ENCODE data around the gene CAMK1D.

The CAMK1D gene

DNA sequence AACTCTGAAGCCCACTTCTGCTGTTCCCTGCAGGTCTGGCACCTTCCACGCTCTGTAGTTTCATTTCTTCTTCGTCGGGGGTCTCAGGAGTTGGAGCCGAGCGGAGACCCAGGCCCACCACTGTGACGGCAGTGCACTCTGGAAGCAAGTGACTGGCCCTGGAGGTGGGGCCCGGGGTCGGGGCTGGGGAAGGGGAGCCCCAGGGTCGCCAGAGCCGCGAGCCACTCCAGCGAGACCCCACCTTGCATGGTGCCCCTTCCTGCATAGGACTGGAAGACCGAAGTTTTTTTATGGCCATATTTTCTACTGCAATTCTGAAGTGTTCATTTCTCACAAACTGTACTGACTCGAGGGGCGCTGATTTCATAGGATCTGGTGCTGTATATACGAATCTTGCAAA is 479.4 kb downstream of the CAMK1D start:
- no peak for DNase-seq (ENCODE audit: low read depth)

DNA sequence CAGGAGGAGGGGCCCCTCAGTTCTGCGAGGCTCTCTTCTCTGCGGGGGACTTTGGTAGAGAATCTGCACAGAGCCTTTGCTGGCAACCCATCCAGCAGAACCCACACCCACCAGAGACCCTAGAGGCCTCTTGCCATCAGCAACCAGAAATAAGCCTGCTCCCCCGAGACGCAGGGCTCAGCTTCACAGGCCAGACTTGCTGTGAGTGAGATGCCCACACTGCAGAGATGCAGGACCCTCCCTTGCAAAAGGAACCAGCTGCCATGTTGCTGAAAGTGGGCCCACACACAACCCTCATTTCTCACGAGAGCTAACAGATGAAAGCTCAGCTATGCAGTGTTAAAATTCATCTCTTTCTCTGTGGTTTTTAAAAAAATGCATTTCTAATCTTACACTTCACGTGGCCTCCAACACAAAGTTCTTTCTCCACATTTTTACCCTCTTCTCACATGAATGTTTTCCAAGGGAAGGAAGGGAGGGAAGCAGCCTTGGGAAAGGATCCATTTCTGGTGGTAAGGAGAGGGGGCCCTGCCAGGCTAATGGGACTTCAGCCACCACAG is 480.6 kb downstream of the CAMK1D start:
- no peak for DNase-seq (ENCODE audit: low read depth)

DNA sequence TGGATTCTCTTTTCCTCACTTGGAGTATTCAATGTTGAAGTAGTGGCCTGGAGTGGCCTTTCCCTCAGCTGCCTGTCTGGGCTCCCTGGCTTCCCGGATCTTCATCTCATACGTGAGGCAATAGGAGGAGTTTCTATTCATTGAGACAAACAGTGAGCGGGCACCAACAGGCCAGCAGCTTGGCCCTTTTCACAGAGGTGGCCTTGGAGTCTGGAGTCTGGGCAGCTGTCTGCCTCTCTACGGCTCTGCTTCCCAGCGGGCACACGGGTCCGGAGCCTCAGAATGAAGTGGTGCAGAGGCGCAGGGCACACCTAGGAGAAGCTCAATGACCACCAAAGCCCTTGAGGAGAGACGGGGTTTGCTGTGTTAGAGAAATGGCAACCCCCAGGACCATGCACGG is 482.7 kb downstream of the CAMK1D start:
- DNase-seq (ENCODE audit: low read depth) = no peak

DNA sequence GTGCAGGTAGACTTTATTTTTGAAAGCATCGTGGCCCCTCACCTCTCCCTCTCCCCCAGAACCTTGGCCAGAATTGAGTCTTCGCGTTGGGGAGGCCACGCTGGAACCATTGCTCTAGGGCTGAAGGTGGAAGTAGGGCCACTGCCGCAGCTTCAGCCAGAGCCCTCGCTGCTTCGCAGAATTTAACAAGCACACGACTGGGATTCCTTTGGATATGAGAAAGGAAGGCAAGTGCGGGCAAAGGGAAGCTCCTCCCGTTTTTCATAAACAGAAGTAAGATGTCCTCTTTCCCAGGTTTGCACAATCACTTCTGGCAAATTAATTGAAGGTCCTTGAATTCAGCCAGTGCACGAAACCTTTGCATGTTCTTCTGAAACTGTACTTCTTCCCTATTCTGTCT is 484.1 kb downstream of the CAMK1D start:
- DNase-seq (ENCODE audit: low read depth) = no peak

DNA sequence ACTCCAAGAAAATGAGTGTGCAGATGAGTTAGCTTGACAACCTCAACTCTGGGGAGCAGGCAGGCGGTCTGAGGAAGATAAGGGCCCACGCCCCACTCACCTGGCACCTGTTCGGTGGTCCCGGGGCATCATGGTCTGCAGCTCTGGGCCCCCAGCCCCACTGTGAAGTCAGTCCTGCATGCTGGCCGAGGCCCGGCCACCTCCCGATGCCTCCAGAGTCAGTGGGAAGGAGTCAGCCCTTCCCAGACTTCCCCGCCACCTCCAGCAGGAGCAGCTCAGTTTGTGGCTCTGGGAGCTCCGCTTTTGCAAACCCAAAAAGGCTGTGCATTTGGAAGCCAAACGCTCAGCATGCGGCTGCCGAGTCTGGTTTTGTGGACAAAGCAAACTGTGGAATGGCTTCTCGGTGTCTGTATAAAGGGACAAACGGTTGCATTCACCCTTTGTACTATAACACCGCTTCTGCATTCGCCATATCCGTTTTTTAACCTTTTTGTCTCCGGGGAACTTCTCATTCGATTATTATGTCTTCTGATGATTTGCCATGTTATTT is 484.8 kb downstream of the CAMK1D start:
- no peak for DNase-seq (ENCODE audit: low read depth)

DNA sequence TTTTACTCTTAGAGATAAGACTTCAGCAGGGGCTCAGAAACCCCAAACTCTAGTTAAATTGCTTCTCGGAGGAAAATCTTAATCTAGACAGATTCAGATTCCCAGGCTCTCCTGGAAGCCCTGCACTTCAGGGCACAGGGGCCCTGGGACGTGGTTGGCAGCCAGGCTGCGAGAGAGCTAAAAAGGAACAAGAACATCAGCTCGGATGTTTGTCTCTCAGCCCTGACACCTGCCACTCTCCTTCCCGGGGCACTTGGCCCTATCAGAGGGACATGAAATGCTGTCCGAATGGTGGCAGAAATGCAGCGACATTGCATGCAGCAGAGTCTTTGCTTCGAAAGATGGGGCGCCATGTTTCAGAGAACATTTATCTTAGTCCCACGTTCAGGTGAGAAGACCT is 485.4 kb downstream of the CAMK1D start:
- DNase-seq (ENCODE audit: low read depth) = no peak

GRCh38 chr10:12835709-12836108 is 486.4 kb downstream of the CAMK1D start:
- DNase-seq (ENCODE audit: low read depth) = peak; percentile 29

GRCh38 chr10:12838366-12838765 is 489.0 kb downstream of the CAMK1D start:
- no peak for DNase-seq (ENCODE audit: low read depth)

- no peak for DNase-seq (ENCODE audit: low read depth)
Observed at GRCh38 chr10:12838995-12839927, 489.9 kb downstream of the CAMK1D start.

GRCh38 chr10:12839941-12840611 is 490.7 kb downstream of the CAMK1D start:
- DNase-seq (ENCODE audit: low read depth) = no peak

GRCh38 chr10:12841426-12841825 is 492.1 kb downstream of the CAMK1D start:
- DNase-seq (ENCODE audit: low read depth) = no peak

DNA sequence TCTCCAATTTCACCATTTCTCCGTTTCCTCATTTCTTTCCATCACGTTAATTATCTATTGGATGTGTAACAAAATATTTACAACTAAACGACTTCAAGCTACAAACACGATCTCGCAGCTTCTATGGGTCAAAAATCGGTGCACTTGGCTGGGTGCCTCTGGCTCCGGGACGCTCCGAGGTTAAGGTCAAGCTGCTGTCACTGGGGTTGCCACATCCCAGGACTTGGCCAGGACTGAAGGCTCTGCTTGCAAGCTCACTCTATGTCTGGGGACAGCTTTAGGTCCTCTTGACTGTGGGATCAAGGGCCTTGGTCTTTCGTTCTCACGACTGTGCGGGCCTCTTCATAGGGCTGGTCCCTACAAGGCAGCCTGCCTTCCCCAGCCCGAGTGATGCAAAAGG is 492.5 kb downstream of the CAMK1D start:
- DNase-seq (ENCODE audit: low read depth) = no peak

GRCh38 chr10:12842310-12842709 is 493.0 kb downstream of the CAMK1D start:
- no peak for DNase-seq (ENCODE audit: low read depth)

GRCh38 chr10:12843296-12843945 is 494.1 kb downstream of the CAMK1D start:
- DNase-seq (ENCODE audit: low read depth) = no peak

- DNase-seq (ENCODE audit: low read depth) = peak; percentile 40
Observed at GRCh38 chr10:12844811-12845483, 495.6 kb downstream of the CAMK1D start.

DNA sequence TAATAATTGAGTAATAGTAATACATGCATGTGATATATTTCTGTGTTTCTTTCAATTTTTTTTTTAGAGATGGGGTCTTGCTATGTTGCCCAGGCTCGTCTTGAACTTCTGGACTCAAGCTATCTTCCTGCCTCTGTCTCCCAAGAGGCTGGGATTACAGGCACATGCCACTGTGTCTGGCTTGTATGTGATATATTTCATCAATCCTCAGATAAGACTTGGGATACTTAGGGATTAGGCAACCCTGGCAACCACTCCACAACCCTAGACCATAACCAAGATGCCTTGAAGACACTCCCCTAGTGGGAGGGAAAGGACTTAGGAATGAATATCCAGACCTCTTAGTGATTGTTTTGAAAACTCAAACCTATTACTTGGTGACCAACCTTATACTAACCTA is 497.4 kb downstream of the CAMK1D start:
- no peak for DNase-seq (ENCODE audit: low read depth)

- DNase-seq (ENCODE audit: low read depth) = no peak
Observed at GRCh38 chr10:12847361-12847975, 498.1 kb downstream of the CAMK1D start.

DNA sequence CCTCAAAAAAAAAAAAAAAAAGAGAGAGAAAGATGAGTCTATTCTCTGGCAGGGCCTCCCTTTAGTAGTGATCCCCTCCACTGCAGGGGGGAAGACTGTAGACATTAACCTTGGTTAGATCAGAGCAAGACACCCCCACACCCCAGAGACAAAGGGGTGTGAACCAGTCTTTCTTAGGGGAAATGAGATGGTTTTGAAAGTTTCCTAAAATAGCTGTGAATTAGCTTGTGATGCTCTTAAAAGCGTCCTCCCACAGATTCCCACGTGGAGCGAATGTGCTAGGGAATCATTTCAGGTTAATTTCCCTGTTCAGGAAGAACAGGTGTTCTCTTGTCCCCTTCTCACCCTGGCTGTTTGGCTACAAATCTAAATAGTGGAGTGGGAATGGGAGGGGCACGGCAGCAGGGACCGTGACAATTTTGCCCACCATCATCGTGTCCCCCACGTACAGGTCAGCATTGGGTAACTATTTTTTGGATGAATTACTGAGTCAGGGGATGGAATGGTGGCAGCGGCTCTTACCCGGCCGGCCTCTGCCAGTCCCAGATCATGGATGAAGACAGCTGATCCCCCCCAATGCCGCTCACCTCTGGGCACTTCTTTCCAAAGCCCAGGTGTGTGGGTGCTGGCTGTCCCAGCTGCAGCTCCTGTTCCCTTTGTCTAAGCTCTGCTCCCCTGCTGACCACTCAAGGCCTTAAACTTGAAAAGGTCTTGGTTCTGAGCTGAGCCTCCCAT is 499.3 kb downstream of the CAMK1D start:
- DNase-seq (ENCODE audit: low read depth) = no peak

DNA sequence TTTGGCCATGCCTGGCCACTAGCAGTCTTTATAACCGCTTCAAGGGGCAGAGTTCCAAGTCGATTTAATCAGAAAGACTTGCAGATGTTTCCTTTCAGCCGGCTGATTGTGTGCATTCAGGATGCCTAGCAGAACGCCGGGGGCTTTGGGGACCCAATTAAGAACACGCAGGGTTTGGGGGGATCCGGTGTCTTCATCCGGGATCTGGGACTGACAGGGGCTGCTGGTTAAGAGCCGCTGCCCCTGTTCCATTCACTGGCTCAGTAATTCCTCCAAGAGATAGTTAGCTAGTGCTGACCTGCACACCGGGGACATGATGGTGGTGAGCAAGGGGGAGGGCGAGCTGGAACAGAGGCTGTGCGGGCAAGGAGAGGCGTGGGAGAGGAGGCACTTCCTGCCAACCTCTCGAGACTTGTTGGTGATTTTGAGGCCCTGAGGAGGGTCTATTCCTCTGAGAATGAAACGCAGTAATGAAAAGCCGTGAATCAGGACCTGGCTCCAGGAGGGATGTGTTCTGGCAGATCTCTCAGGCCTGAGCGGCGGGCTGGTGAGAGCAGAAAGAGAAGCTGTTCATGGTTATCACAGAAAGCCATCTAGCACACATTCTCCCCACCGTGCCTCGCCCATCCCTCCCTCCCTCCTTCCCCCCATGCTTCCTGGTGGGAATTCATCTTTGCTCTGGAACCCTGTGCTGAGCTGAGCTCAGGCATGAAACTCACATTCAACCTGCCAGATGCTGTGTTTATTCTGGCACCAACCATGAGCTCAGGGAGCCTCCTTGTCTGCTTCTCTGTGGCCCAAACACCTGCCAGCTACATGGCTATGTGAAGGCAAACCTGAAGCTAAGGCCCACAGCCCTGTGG is 500.2 kb downstream of the CAMK1D start:
- no peak for DNase-seq (ENCODE audit: low read depth)

GRCh38 chr10:12852687-12853086 is 503.3 kb downstream of the CAMK1D start:
- no peak for DNase-seq (ENCODE audit: low read depth)
